ENCODE measurements around the gene SOX5. TPM values are rescaled to one million over a fixed set of nuclear protein-coding genes. Genes with fewer than 3 reads are reported as not detected.

Gene SOX5
- total RNA-seq, 1 donor from 2014 or later: 21.1 TPM

GRCh38 chr12:23648546-23648945, 300.9 kb downstream of the SOX5 start:
- H3K4me1 ChIP-seq: no peaks in the 10 kb centered on the region

GRCh38 chr12:23640754-23641153, 308.7 kb downstream of the SOX5 start:
- Histone ChIP-seq H3K36me3 (no peaks in the 10 kb centered on the region), H3K27me3 (no peaks in the 10 kb centered on the region), H3K4me1 (no peaks in the 10 kb centered on the region), H3K9me3 (no peaks in the 10 kb centered on the region), H3K4me3 (no peak overlapping the region), H3K27ac (no peak overlapping the region)
- DNase-seq (ENCODE audit: extremely low spot score in 2 of 2): no peak
- TF ChIP-seq CTCF (IDR thresholded peaks at IDR 0.05) (no peak), POLR2A (IDR thresholded peaks at IDR 0.05) (no peak), POLR2AphosphoS5 (IDR thresholded peaks at IDR 0.05; ENCODE audit: insufficient read depth in 1 of 2, low read depth in 1 of 2) (no peak)
- intact Hi-C loops (cut with DNase I): no loop called here

More at GRCh38 chr12:23648546-23648945, 300.9 kb downstream of the SOX5 start:
- H3K4me3 ChIP-seq: no peak overlapping the region
- H3K27ac ChIP-seq: no peak overlapping the region
- TF ChIP-seq CTCF (IDR thresholded peaks at IDR 0.05) (no peak), POLR2AphosphoS5 (IDR thresholded peaks at IDR 0.05; ENCODE audit: insufficient read depth in 1 of 2, low read depth in 1 of 2) (no peak), POLR2A (IDR thresholded peaks at IDR 0.05) (no peak)
- H3K27me3 ChIP-seq: no peaks in the 10 kb centered on the region
- no peak for DNase-seq (ENCODE audit: extremely low spot score in 2 of 2)
- intact Hi-C loops (cut with DNase I): no loop called here
- no peaks in the 10 kb centered on the region for H3K36me3 ChIP-seq
- no peaks in the 10 kb centered on the region for H3K9me3 ChIP-seq

- H3K36me3 ChIP-seq: no peaks in the 10 kb centered on the region
- H3K4me3 ChIP-seq: no peak overlapping the region
- TF ChIP-seq POLR2AphosphoS5 (IDR thresholded peaks at IDR 0.05; ENCODE audit: insufficient read depth in 1 of 2, low read depth in 1 of 2) (no peak), POLR2A (IDR thresholded peaks at IDR 0.05) (no peak), CTCF (IDR thresholded peaks at IDR 0.05) (no peak)
These were observed 315.1 kb downstream of the SOX5 start for GRCh38 chr12:23634344-23634743.

GRCh38 chr12:23631786-23632377, 317.6 kb downstream of the SOX5 start:
- no peak for TF ChIP-seq POLR2A (IDR thresholded peaks at IDR 0.05)
- no peak for TF ChIP-seq POLR2AphosphoS5 (IDR thresholded peaks at IDR 0.05; ENCODE audit: insufficient read depth in 1 of 2, low read depth in 1 of 2)
- TF ChIP-seq CTCF (IDR thresholded peaks at IDR 0.05): no peak

More at GRCh38 chr12:23634344-23634743, 315.1 kb downstream of the SOX5 start:
- Histone ChIP-seq H3K27me3 (no peaks in the 10 kb centered on the region), H3K27ac (no peak overlapping the region), H3K9me3 (no peaks in the 10 kb centered on the region), H3K4me1 (no peaks in the 10 kb centered on the region)
- intact Hi-C loops (cut with DNase I): no loop called here
- no peak for DNase-seq (ENCODE audit: extremely low spot score in 2 of 2)

GRCh38 chr12:23630524-23630923, 318.9 kb downstream of the SOX5 start:
- TF ChIP-seq POLR2A (IDR thresholded peaks at IDR 0.05) (no peak), POLR2AphosphoS5 (IDR thresholded peaks at IDR 0.05; ENCODE audit: insufficient read depth in 1 of 2, low read depth in 1 of 2) (no peak), CTCF (IDR thresholded peaks at IDR 0.05) (no peak)

More at GRCh38 chr12:23631786-23632377, 317.6 kb downstream of the SOX5 start:
- Histone ChIP-seq H3K36me3 (no peaks in the 10 kb centered on the region), H3K27ac (no peak overlapping the region), H3K4me3 (no peak overlapping the region), H3K4me1 (no peaks in the 10 kb centered on the region), H3K9me3 (no peaks in the 10 kb centered on the region), H3K27me3 (no peaks in the 10 kb centered on the region)
- intact Hi-C loops (cut with DNase I): no loop called here
- no peak for DNase-seq (ENCODE audit: extremely low spot score in 2 of 2)

More at GRCh38 chr12:23630524-23630923, 318.9 kb downstream of the SOX5 start:
- H3K9me3 ChIP-seq: no peaks in the 10 kb centered on the region
- intact Hi-C loops (cut with DNase I): no loop called here
- H3K27me3 ChIP-seq: no peaks in the 10 kb centered on the region
- H3K27ac ChIP-seq: no peak overlapping the region
- no peak overlapping the region for H3K4me3 ChIP-seq
- H3K4me1 ChIP-seq: no peaks in the 10 kb centered on the region
- DNase-seq (ENCODE audit: extremely low spot score in 2 of 2): no peak
- no peaks in the 10 kb centered on the region for H3K36me3 ChIP-seq

Measured in vagina (tissue), 2 donors.